Effector memory CD8-positive, alpha-beta T cell (primary cell): ENCODE measurements around the gene JPT2.

Experiments
- ATAC-seq: fragments of 150-1000 bp; cut with Tn5 transposase; replicated peaks from 2 replicates; pipeline ENCODE4 v1.10.0; 2021; ENCODE audit warnings: mild to moderate bottlenecking, moderate library complexity
- DNase-seq, 3 experiments: peaks; one replicate each; pipeline ENCODE4 v3.0.0; 2021
- H3K27ac Mint-ChIP-seq, 2 donors: one replicate each; pipeline ENCODE4 v1.8.0; 2022; ENCODE audit warnings: mild to moderate bottlenecking in 2 of 2, mixed read lengths in 2 of 2, moderate library complexity in 2 of 2
- H3K27me3 Mint-ChIP-seq, 2 donors: one replicate each; pipeline ENCODE4 v1.8.0; 2022; ENCODE audit warnings: mixed read lengths in 2 of 2
- H3K36me3 Mint-ChIP-seq: one replicate; pipeline ENCODE4 v1.8.0; 2022; ENCODE audit warnings: mild to moderate bottlenecking, moderate library complexity, mixed read lengths; ENCODE audit not compliant: insufficient read depth
- H3K4me1 Mint-ChIP-seq, 2 donors: one replicate each; pipeline ENCODE4 v1.8.0; 2022; ENCODE audit warnings: low read depth in 2 of 2, mixed read lengths in 2 of 2
- H3K4me3 Mint-ChIP-seq, 2 donors: one replicate each; pipeline ENCODE4 v1.8.0; 2022; ENCODE audit warnings: mild to moderate bottlenecking in 2 of 2, mixed read lengths in 2 of 2, moderate library complexity in 2 of 2
- H3K9me3 Mint-ChIP-seq, 2 donors: one replicate each; pipeline ENCODE4 v1.8.0; 2022; ENCODE audit warnings: mixed read lengths in 2 of 2

Gene JPT2

GRCh38 chr16:1743376-1744337 lies 65.6 kb downstream of the JPT2 start:
- DNase-seq (no peak), ATAC-seq (no peak)
- Mint-ChIP-seq H3K36me3 (peaks cover 36% of the 10 kb centered on the region), H3K4me1 (peaks cover 1 to 7% of the 10 kb centered on the region in 2 donors), H3K27ac (no peak overlapping the region), H3K27me3 (no peaks in the 10 kb centered on the region), H3K4me3 (no peak overlapping the region), H3K9me3 (no peaks in the 10 kb centered on the region)

- no peak for ATAC-seq
- H3K4me3 Mint-ChIP-seq: no peak overlapping the region
- peak overlapping the region in 1 of 2 donors; percentile 51 for H3K27ac Mint-ChIP-seq
- no peaks in the 10 kb centered on the region for H3K27me3 Mint-ChIP-seq
- H3K4me1 Mint-ChIP-seq: peaks cover 1 to 7% of the 10 kb centered on the region in 2 donors
- H3K9me3 Mint-ChIP-seq: no peaks in the 10 kb centered on the region
- H3K36me3 Mint-ChIP-seq: peaks cover 36% of the 10 kb centered on the region
- DNase-seq: no peak
Measured at GRCh38 chr16:1744338-1744840, 66.3 kb downstream of the JPT2 start.

- DNase-seq (no peak), ATAC-seq (no peak)
- no peaks in the 10 kb centered on the region for H3K9me3 Mint-ChIP-seq
- peaks cover 1 to 7% of the 10 kb centered on the region in 2 donors for H3K4me1 Mint-ChIP-seq
- H3K36me3 Mint-ChIP-seq: peaks cover 40% of the 10 kb centered on the region
- peak overlapping the region in 1 of 2 donors; percentile 51 for H3K27ac Mint-ChIP-seq
- no peaks in the 10 kb centered on the region for H3K27me3 Mint-ChIP-seq
- H3K4me3 Mint-ChIP-seq: no peak overlapping the region
Measured at GRCh38 chr16:1745181-1745899, 67.3 kb downstream of the JPT2 start.

GRCh38 chr16:1745900-1746692 lies 68.0 kb downstream of the JPT2 start:
- Mint-ChIP-seq H3K36me3 (peaks cover 42% of the 10 kb centered on the region), H3K27ac (no peak overlapping the region), H3K4me3 (no peak overlapping the region), H3K4me1 (peaks cover 1 to 7% of the 10 kb centered on the region in 2 donors), H3K27me3 (no peaks in the 10 kb centered on the region), H3K9me3 (no peaks in the 10 kb centered on the region)
- DNase-seq (no peak), ATAC-seq (no peak)

GRCh38 chr16:1746693-1747195 lies 68.7 kb downstream of the JPT2 start:
- Mint-ChIP-seq H3K4me3 (no peak overlapping the region), H3K36me3 (peaks cover 41% of the 10 kb centered on the region), H3K4me1 (peaks cover 1 to 7% of the 10 kb centered on the region in 2 donors), H3K27me3 (no peaks in the 10 kb centered on the region), H3K27ac (no peak overlapping the region), H3K9me3 (no peaks in the 10 kb centered on the region)
- DNase-seq: no peak
- no peak for ATAC-seq

- Mint-ChIP-seq H3K27ac (no peak overlapping the region), H3K4me3 (no peak overlapping the region), H3K27me3 (no peaks in the 10 kb centered on the region), H3K9me3 (no peaks in the 10 kb centered on the region), H3K4me1 (peaks cover 4 to 7% of the 10 kb centered on the region in 2 donors), H3K36me3 (peaks cover 46% of the 10 kb centered on the region)
- ATAC-seq: no peak
- no peak for DNase-seq
Measured at GRCh38 chr16:1747934-1748333, 69.9 kb downstream of the JPT2 start.

GRCh38 chr16:1749152-1750117 lies 71.4 kb downstream of the JPT2 start:
- H3K4me1 Mint-ChIP-seq: peaks cover 4 to 6% of the 10 kb centered on the region in 2 donors
- no peak for DNase-seq
- no peak overlapping the region for H3K27ac Mint-ChIP-seq
- H3K9me3 Mint-ChIP-seq: no peaks in the 10 kb centered on the region
- H3K4me3 Mint-ChIP-seq: no peak overlapping the region
- peaks cover 50% of the 10 kb centered on the region for H3K36me3 Mint-ChIP-seq
- no peak for ATAC-seq
- H3K27me3 Mint-ChIP-seq: no peaks in the 10 kb centered on the region
